ENCODE results near the gene CENPA. TPM values are rescaled to one million over a fixed set of nuclear protein-coding genes. Genes with fewer than 3 reads are reported as not detected.

The CENPA gene
- total and polyA plus RNA-seq, 2 of the 13 experiments (the other 11 are each of a cell fraction or from before 2014, with no cell fraction given) = 28.5 to 38.5 TPM

DNA sequence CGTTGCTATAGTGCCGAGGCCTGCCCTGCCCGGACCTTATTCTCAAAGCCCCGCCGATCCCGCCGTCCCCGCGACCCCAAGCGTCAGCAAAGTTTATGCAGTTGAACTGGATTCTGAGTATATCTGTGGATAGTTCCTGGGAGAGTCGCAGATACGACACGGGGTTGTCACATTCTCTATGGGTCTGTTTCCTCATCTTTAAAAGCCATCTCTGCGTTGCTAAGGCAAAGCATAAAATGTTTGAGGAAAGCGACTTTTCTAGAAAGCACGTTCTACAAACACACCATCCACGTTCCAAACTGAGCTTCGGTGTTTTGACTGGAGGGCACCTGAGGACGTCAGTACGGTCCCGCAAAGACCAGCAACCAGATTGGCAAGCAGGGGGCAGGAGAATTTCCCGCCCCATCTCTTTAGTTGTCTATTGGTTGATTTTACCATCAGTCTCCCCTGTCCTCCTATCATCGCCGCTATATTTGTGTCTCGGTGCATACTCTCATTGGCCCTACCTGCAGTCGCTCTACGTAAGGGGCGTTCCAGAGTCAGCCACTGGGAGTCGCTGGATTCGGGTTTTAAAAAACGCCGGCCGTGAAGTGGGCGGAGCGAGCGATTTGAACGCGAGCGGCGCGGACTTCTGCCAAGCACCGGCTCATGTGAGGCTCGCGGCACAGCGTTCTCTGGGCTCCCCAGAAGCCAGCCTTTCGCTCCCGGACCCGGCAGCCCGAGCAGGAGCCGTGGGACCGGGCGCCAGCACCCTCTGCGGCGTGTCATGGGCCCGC, at the start of gene CENPA (continued):
- TF ChIP-seq, protein P1, sequence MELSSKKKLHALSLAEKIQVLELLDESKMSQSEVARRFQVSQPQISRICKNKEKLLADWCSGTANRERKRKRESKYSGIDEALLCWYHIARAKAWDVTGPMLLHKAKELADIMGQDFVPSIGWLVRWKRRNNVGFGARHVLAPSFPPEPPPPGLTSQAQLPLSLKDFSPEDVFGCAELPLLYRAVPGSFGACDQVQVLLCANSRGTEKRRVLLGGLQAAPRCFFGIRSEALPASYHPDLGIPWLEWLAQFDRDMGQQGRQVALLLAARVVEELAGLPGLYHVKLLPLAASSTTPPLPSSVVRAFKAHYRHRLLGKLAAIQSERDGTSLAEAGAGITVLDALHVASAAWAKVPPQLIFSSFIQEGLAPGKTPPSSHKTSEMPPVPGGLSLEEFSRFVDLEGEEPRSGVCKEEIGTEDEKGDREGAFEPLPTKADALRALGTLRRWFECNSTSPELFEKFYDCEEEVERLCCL (CRISPR knock-in tag; IDR thresholded peaks at IDR 0.05; ENCODE audit: borderline replicate concordance) = peak; percentile 96
- no peak for TF ChIP-seq KDM6A (CRISPR knock-in tag; IDR thresholded peaks at IDR 0.05; ENCODE audit: low read depth)
- TF ChIP-seq, protein P2, sequence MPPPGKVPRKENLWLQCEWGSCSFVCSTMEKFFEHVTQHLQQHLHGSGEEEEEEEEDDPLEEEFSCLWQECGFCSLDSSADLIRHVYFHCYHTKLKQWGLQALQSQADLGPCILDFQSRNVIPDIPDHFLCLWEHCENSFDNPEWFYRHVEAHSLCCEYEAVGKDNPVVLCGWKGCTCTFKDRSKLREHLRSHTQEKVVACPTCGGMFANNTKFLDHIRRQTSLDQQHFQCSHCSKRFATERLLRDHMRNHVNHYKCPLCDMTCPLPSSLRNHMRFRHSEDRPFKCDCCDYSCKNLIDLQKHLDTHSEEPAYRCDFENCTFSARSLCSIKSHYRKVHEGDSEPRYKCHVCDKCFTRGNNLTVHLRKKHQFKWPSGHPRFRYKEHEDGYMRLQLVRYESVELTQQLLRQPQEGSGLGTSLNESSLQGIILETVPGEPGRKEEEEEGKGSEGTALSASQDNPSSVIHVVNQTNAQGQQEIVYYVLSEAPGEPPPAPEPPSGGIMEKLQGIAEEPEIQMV (CRISPR knock-in tag; IDR thresholded peaks at IDR 0.05; ENCODE audit: low read depth) = peak; percentile 90
- TF ChIP-seq CBX1 (IDR thresholded peaks at IDR 0.05; ENCODE audit: low read depth) = no peak
- peak; percentile 97; the same call in 1 of the 2 replicates for TF ChIP-seq IRX3 (CRISPR knock-in tag; IDR thresholded peaks at IDR 0.05; ENCODE audit: borderline replicate concordance, low read depth)
- TF ChIP-seq KMT2B (CRISPR knock-in tag; IDR thresholded peaks at IDR 0.05) = peak; percentile 92
- peak; percentile 99 for TF ChIP-seq ZFAT (CRISPR knock-in tag; conservative IDR thresholded peaks at IDR 0.05)
- no peak for TF ChIP-seq HDAC6 (IDR thresholded peaks at IDR 0.05; ENCODE audit: low read depth, low read length)
- TF ChIP-seq YEATS4 (CRISPR knock-in tag; IDR thresholded peaks at IDR 0.05; ENCODE audit: borderline replicate concordance) = peak; percentile 85
- peak; percentile 95 for TF ChIP-seq ZSCAN21 (CRISPR knock-in tag; IDR thresholded peaks at IDR 0.05; ENCODE audit: borderline replicate concordance)
- peak; percentile 88; the same call in 1 of the 2 replicates for TF ChIP-seq ZNF543 (CRISPR knock-in tag; IDR thresholded peaks at IDR 0.05)
- peak; percentile 81; the same call in 1 of the 2 replicates for TF ChIP-seq CBX5 (CRISPR knock-in tag; IDR thresholded peaks at IDR 0.05; ENCODE audit: borderline replicate concordance)
- TF ChIP-seq, protein P3, sequence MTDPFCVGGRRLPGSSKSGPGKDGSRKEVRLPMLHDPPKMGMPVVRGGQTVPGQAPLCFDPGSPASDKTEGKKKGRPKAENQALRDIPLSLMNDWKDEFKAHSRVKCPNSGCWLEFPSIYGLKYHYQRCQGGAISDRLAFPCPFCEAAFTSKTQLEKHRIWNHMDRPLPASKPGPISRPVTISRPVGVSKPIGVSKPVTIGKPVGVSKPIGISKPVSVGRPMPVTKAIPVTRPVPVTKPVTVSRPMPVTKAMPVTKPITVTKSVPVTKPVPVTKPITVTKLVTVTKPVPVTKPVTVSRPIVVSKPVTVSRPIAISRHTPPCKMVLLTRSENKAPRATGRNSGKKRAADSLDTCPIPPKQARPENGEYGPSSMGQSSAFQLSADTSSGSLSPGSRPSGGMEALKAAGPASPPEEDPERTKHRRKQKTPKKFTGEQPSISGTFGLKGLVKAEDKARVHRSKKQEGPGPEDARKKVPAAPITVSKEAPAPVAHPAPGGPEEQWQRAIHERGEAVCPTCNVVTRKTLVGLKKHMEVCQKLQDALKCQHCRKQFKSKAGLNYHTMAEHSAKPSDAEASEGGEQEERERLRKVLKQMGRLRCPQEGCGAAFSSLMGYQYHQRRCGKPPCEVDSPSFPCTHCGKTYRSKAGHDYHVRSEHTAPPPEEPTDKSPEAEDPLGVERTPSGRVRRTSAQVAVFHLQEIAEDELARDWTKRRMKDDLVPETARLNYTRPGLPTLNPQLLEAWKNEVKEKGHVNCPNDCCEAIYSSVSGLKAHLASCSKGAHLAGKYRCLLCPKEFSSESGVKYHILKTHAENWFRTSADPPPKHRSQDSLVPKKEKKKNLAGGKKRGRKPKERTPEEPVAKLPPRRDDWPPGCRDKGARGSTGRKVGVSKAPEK (CRISPR knock-in tag; IDR thresholded peaks at IDR 0.05; ENCODE audit: borderline replicate concordance) = no peak
- TF ChIP-seq ZMYM4 (CRISPR knock-in tag; IDR thresholded peaks at IDR 0.05) = peak; percentile 98
- peak; percentile 61 for TF ChIP-seq NRL (CRISPR knock-in tag; IDR thresholded peaks at IDR 0.05; ENCODE audit: borderline replicate concordance)
- TF ChIP-seq RBFOX2 (IDR thresholded peaks at IDR 0.05; ENCODE audit: low read depth, low read length) = peak; percentile 85
- TF ChIP-seq, protein P4, sequence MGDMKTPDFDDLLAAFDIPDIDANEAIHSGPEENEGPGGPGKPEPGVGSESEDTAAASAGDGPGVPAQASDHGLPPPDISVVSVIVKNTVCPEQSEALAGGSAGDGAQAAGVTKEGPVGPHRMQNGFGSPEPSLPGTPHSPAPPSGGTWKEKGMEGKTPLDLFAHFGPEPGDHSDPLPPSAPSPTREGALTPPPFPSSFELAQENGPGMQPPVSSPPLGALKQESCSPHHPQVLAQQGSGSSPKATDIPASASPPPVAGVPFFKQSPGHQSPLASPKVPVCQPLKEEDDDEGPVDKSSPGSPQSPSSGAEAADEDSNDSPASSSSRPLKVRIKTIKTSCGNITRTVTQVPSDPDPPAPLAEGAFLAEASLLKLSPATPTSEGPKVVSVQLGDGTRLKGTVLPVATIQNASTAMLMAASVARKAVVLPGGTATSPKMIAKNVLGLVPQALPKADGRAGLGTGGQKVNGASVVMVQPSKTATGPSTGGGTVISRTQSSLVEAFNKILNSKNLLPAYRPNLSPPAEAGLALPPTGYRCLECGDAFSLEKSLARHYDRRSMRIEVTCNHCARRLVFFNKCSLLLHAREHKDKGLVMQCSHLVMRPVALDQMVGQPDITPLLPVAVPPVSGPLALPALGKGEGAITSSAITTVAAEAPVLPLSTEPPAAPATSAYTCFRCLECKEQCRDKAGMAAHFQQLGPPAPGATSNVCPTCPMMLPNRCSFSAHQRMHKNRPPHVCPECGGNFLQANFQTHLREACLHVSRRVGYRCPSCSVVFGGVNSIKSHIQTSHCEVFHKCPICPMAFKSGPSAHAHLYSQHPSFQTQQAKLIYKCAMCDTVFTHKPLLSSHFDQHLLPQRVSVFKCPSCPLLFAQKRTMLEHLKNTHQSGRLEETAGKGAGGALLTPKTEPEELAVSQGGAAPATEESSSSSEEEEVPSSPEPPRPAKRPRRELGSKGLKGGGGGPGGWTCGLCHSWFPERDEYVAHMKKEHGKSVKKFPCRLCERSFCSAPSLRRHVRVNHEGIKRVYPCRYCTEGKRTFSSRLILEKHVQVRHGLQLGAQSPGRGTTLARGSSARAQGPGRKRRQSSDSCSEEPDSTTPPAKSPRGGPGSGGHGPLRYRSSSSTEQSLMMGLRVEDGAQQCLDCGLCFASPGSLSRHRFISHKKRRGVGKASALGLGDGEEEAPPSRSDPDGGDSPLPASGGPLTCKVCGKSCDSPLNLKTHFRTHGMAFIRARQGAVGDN (CRISPR knock-in tag; IDR thresholded peaks at IDR 0.05) = peak; percentile 87
- no peak for TF ChIP-seq NFIB (CRISPR knock-in tag; IDR thresholded peaks at IDR 0.05; ENCODE audit: borderline replicate concordance)
- TF ChIP-seq ZNF225 (CRISPR knock-in tag; IDR thresholded peaks at IDR 0.05) = no peak; the same call in 1 of the 2 replicates

Measured in HepG2 (cell line).